Endodermal cell (in vitro differentiated cells): ENCODE results near the gene SFXN1. TPM values are rescaled to one million over a fixed set of nuclear protein-coding genes. Genes with fewer than 3 reads are reported as not detected.

Experiments
- DNase-seq: peaks from one replicate; pipeline ENCODE4 v3.0.0-alpha.2; 2017
- H3K27ac ChIP-seq: 2 replicates; pipeline ENCODE4 v1.5.1; 2013; ENCODE audit warnings: mild to moderate bottlenecking, low read depth, low read length, moderate library complexity
- H3K27me3 ChIP-seq: 2 replicates; pipeline ENCODE4 v1.6.1; 2013; ENCODE audit warnings: mild to moderate bottlenecking, low read length, moderate library complexity; ENCODE audit not compliant: insufficient read depth, control insufficient read depth, poor library complexity, severe bottlenecking
- H3K36me3 ChIP-seq: 2 replicates; pipeline ENCODE4 v1.7.0; 2013; ENCODE audit warnings: mild to moderate bottlenecking, low read length, moderate library complexity; ENCODE audit not compliant: control insufficient read depth, insufficient read depth
- H3K4me1 ChIP-seq: one replicate; pipeline ENCODE4 v1.7.0; 2013; ENCODE audit warnings: low read length; ENCODE audit not compliant: control insufficient read depth, insufficient read depth
- H3K4me3 ChIP-seq: 2 replicates; pipeline ENCODE4 v1.5.1; 2013; ENCODE audit warnings: mild to moderate bottlenecking, low read length, moderate library complexity
- H3K9ac ChIP-seq: 2 replicates; pipeline ENCODE4 v1.6.1; 2013; ENCODE audit warnings: mild to moderate bottlenecking, low read length, moderate library complexity; ENCODE audit not compliant: poor library complexity, severe bottlenecking; ENCODE audit errors: extremely low read depth
- H3K9me3 ChIP-seq: 2 replicates; pipeline ENCODE4 v1.6.1; 2013; ENCODE audit warnings: mild to moderate bottlenecking, low read length, moderate library complexity; ENCODE audit not compliant: control insufficient read depth
- H3K27ac Mint-ChIP-seq: 2 replicates; pipeline ENCODE4 v1.8.0; 2020; ENCODE audit warnings: mixed read lengths
- H3K27me3 Mint-ChIP-seq: 2 replicates; pipeline ENCODE4 v1.8.0; 2021; ENCODE audit warnings: mild to moderate bottlenecking, mixed read lengths; ENCODE audit not compliant: insufficient read depth
- H3K36me3 Mint-ChIP-seq: 2 replicates; pipeline ENCODE4 v1.8.0; 2020; ENCODE audit warnings: low read depth, mixed read lengths
- H3K4me1 Mint-ChIP-seq: 2 replicates; pipeline ENCODE4 v1.8.0; 2020; ENCODE audit warnings: mixed read lengths
- H3K4me3 Mint-ChIP-seq: 2 replicates; pipeline ENCODE4 v1.8.0; 2020; ENCODE audit warnings: mild to moderate bottlenecking, moderate library complexity, mixed read lengths
- H3K9me3 Mint-ChIP-seq: 2 replicates; pipeline ENCODE4 v1.8.0; 2020; ENCODE audit warnings: mild to moderate bottlenecking, mixed read lengths
- WGBS, 2 experiments: methylation state at CpG; one replicate each; pipeline versions ENCODE4 v1.1.5 to v1.1.7; 2013; ENCODE audit warnings: missing lambda C conversion rate in 2 of 2, mixed read lengths in 1 of 2; ENCODE audit not compliant: insufficient coverage in 1 of 2, insufficient read length in 1 of 2; 5-methylcytosine and 5-hydroxymethylcytosine counted together
- total RNA-seq, 2 donors: library from RNA; stranded (reverse); fragmentation: NEBNext Ultra II Directional in 1 of 2; extraction: Animal tissue kit (Norgen Biotek cat#: 25700) in 1 of 2; gene quantifications; 2 replicates in 1 of 2; 3 replicates in 1 of 2; pipeline ENCODE4 v1.2.1, GENCODE V29; 2021
- TF ChIP-seq, protein P1 (sequence below): fragments of 200-600 bp; sonication (generic); conservative IDR thresholded peaks from 2 replicates; pipeline ENCODE4 v1.5.0; 2021; ENCODE audit warnings: antibody characterized with exemption, mild to moderate bottlenecking

SFXN1 gene
- total RNA-seq, 2 donors from 2014 or later: 122 to 154 TPM

DNA sequence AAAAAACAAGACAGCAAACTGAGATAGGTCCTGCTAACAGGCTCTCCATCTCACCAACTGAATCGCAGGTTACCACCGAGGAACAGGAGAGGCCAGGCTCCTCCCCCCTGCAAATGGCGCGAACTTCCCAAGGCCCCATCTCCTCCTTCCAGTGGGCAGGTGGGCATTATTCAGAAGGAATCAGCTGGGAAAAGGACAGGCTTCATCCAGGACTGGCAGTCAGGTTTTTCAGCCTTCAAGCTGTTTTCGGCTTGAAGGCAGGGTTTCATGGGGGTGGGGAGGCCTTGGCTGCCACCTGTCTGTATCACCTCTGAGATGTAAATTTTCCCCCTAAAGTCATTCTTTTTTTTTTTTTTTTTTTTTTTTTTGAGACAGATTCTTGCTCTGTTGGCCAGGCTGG is 79.4 kb downstream of the SFXN1 start:
- no peaks in the 10 kb centered on the region for H3K36me3 ChIP-seq
- 77 to 80% methylated on average over 1 to 5 of the region's 5 CpGs for WGBS, 2 experiments
- no peak overlapping the region for H3K9ac ChIP-seq
- H3K9me3 ChIP-seq: no peaks in the 10 kb centered on the region
- Mint-ChIP-seq H3K36me3 (no peaks in the 10 kb centered on the region), H3K27me3 (no peaks in the 10 kb centered on the region), H3K27ac (no peak overlapping the region), H3K4me3 (no peak overlapping the region), H3K4me1 (peaks cover 11% of the 10 kb centered on the region), H3K9me3 (no peaks in the 10 kb centered on the region)
- TF ChIP-seq, protein P1, sequence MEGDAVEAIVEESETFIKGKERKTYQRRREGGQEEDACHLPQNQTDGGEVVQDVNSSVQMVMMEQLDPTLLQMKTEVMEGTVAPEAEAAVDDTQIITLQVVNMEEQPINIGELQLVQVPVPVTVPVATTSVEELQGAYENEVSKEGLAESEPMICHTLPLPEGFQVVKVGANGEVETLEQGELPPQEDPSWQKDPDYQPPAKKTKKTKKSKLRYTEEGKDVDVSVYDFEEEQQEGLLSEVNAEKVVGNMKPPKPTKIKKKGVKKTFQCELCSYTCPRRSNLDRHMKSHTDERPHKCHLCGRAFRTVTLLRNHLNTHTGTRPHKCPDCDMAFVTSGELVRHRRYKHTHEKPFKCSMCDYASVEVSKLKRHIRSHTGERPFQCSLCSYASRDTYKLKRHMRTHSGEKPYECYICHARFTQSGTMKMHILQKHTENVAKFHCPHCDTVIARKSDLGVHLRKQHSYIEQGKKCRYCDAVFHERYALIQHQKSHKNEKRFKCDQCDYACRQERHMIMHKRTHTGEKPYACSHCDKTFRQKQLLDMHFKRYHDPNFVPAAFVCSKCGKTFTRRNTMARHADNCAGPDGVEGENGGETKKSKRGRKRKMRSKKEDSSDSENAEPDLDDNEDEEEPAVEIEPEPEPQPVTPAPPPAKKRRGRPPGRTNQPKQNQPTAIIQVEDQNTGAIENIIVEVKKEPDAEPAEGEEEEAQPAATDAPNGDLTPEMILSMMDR: no peak
- H3K27me3 ChIP-seq: no peaks in the 10 kb centered on the region
- H3K4me3 ChIP-seq: no peak overlapping the region
- no peaks in the 10 kb centered on the region for H3K4me1 ChIP-seq
- peak; percentile 65 for DNase-seq
- no peak overlapping the region for H3K27ac ChIP-seq

DNA sequence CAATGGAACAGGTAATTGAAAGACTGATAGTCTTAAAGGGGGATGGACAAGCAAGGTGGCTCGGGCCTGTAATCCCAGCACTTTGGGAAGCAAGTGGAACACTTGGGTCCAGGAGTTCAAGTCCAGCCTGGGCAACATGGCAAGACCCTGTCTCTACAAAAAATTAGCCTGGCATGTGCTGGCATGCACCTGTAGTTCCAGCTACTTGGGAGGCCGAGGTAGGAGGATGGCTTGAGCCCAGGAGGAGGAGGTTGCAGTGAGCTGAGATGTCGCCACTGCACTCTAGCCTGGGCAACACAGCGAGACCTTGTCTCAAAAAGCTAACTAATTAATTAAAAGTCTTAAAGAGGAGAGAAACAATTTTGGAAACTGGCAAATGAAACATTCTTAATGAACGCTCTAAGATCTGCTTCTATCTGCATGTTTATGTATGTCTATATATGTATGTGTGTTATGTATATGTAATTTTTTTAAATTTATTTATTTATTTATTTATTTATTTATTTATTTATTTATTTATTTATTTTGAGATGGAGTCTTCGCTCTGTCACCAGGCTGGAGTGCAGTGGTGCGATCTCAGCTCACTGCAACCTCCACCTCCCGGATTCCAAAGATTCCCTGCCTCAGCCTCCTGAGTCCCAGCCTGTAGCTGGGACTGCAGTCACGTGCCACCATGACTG is 80.6 kb downstream of the SFXN1 start:
- WGBS, 2 experiments: 93% methylated on average over 7 to 9 of the region's 9 CpGs
- Mint-ChIP-seq H3K4me3 (no peak overlapping the region), H3K27me3 (no peaks in the 10 kb centered on the region), H3K9me3 (no peaks in the 10 kb centered on the region), H3K36me3 (no peaks in the 10 kb centered on the region), H3K4me1 (peaks cover 11% of the 10 kb centered on the region), H3K27ac (no peak overlapping the region)
- Histone ChIP-seq H3K9ac (no peak overlapping the region), H3K9me3 (no peaks in the 10 kb centered on the region), H3K27me3 (no peaks in the 10 kb centered on the region), H3K27ac (no peak overlapping the region), H3K4me1 (no peaks in the 10 kb centered on the region), H3K36me3 (no peaks in the 10 kb centered on the region), H3K4me3 (no peak overlapping the region)
- TF ChIP-seq, protein P1: no peak
- no peak for DNase-seq

DNA sequence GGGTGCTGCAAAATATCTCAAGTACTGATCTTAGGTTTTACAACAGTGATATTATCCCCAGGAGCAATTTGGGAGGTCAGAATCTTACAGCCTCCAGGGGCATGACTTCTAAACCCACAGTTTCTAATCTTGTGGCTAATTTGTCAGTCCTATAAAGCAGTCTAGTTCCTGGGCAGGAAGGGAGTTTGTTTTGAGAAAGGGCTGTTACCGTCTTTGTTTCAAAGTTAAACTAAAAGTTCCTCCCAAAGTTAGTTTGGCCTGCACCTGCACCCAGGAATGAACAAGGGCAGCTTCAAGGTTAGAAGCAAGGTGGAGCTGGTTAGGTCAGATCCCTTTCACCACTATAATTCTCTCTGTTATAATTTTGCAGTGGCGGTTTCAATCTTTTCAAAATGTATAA is 81.7 kb downstream of the SFXN1 start:
- Mint-ChIP-seq H3K27ac (peak overlapping the region; percentile 12), H3K4me1 (peaks cover 11% of the 10 kb centered on the region), H3K9me3 (no peaks in the 10 kb centered on the region), H3K36me3 (no peaks in the 10 kb centered on the region), H3K4me3 (no peak overlapping the region), H3K27me3 (no peaks in the 10 kb centered on the region)
- TF ChIP-seq, protein P1: no peak
- 80 to 83% methylated on average over 1 of the region's 2 CpGs for WGBS, 2 experiments
- H3K9ac ChIP-seq: no peak overlapping the region
- no peaks in the 10 kb centered on the region for H3K4me1 ChIP-seq
- H3K36me3 ChIP-seq: no peaks in the 10 kb centered on the region
- no peaks in the 10 kb centered on the region for H3K27me3 ChIP-seq
- H3K27ac ChIP-seq: no peak overlapping the region
- no peak for DNase-seq
- no peaks in the 10 kb centered on the region for H3K9me3 ChIP-seq
- H3K4me3 ChIP-seq: no peak overlapping the region
